PC-3 (cell line): ENCODE results near the gene SRRM1.

Experiments
- CTCF ChIP-seq: fragments of 300-600 bp; sonication (generic); conservative IDR thresholded peaks from 2 replicates; pipeline ENCODE4 v1.5.1; 2017; ENCODE audit warnings: antibody characterized with exemption, low read depth, mild to moderate bottlenecking, low read length
- EZH2 ChIP-seq: fragments of 300-600 bp; sonication (generic); IDR thresholded peaks from one replicate; pipeline ENCODE4 v1.6.1; 2017; ENCODE audit warnings: antibody characterized with exemption, mild to moderate bottlenecking, low read length; ENCODE audit not compliant: unreplicated experiment

DNA sequence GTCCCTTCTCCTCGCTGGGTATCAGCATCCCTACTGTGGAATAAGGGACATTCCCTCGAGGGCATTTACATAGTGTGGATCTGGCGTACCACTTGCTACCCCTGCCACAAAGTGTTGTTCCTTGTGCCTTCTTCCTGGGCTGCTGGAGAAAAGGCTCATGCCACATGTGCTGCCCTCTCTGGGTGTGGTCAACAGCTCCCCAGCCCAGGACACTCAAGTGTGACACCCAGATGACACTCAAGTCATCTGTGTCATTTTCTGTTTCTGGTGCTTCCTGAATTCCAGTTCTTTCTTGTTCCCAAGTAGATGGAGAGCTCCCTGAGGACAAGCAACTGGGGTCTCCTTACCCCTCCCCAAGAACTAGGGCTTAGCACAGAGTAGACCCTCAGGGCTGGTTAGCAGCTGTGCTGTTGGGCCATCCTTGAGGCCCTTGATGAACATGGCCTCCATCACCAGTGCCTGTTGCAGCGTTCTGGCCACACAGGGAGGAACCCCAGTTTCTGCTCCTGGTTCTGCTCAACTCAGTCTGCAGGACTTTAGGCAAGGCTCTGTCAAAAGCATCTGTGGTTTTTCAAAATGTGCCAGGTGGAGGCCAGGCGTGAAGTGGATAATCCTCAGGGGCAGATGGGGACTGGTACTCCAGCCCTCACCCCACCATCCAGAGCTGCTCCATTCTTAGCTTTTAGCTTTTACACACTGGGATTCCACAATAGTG, 53.1 kb downstream of the SRRM1 start:
- no peak for TF ChIP-seq CTCF
- TF ChIP-seq EZH2 = no peak
